ENCODE measurements around the gene STARD10.

The STARD10 gene

GRCh38 chr11:72777755-72778278, 16.0 kb downstream of the STARD10 start:
- no peak overlapping the region for H3K4me3 ChIP-seq (ENCODE audit: low read depth, low read length)
- TF ChIP-seq CTCF (conservative IDR thresholded peaks at IDR 0.05; ENCODE audit: low read depth, low read length), result no peak
- DNase-seq (ENCODE audit: low read depth), result no peak

- TF ChIP-seq CTCF (conservative IDR thresholded peaks at IDR 0.05; ENCODE audit: low read depth, low read length), result no peak
- DNase-seq (ENCODE audit: low read depth), result no peak
- H3K4me3 ChIP-seq (ENCODE audit: low read depth, low read length), result no peak overlapping the region
Measured at GRCh38 chr11:72776844-72777754, 16.7 kb downstream of the STARD10 start.

- TF ChIP-seq CTCF (conservative IDR thresholded peaks at IDR 0.05; ENCODE audit: low read depth, low read length), result no peak
- DNase-seq (ENCODE audit: low read depth), result no peak
- H3K4me3 ChIP-seq (ENCODE audit: low read depth, low read length), result no peak overlapping the region
Measured at GRCh38 chr11:72776117-72776843, 17.6 kb downstream of the STARD10 start.

GRCh38 chr11:72775288-72776110, 18.3 kb downstream of the STARD10 start:
- no peak for TF ChIP-seq CTCF (conservative IDR thresholded peaks at IDR 0.05; ENCODE audit: low read depth, low read length)
- no peak overlapping the region for H3K4me3 ChIP-seq (ENCODE audit: low read depth, low read length)
- no peak for DNase-seq (ENCODE audit: low read depth)

- TF ChIP-seq CTCF (conservative IDR thresholded peaks at IDR 0.05; ENCODE audit: low read depth, low read length), result no peak
Measured at GRCh38 chr11:72774499-72774898, 19.3 kb downstream of the STARD10 start.

GRCh38 chr11:72773696-72774095, 20.2 kb downstream of the STARD10 start:
- no peak overlapping the region for H3K4me3 ChIP-seq (ENCODE audit: low read depth, low read length)
- TF ChIP-seq CTCF (conservative IDR thresholded peaks at IDR 0.05; ENCODE audit: low read depth, low read length), result no peak
- peak; percentile 61 for DNase-seq (ENCODE audit: low read depth)

More at GRCh38 chr11:72774499-72774898, 19.3 kb downstream of the STARD10 start:
- H3K4me3 ChIP-seq (ENCODE audit: low read depth, low read length), result no peak overlapping the region
- DNase-seq (ENCODE audit: low read depth), result no peak

Data from choroid plexus epithelial cell (primary cell).